ENCODE results near the gene NPAS4.

NPAS4 gene

GRCh38 chr11:66393954-66394353 is 26.9 kb upstream of the NPAS4 start:
- no peaks in the 10 kb centered on the region for H3K36me3 ChIP-seq (ENCODE audit: control insufficient read depth, insufficient read depth, low read length)
- no peak overlapping the region for H3K27ac ChIP-seq (ENCODE audit: insufficient read depth, low read depth, low read length, poor library complexity, severe bottlenecking)
- H3K4me1 ChIP-seq (ENCODE audit: control insufficient read depth, insufficient read depth, low read length): no peaks in the 10 kb centered on the region
- no peak overlapping the region for H3K4me3 ChIP-seq (ENCODE audit: insufficient read depth, low read depth, low read length)
- H3K27me3 ChIP-seq (ENCODE audit: control insufficient read depth, insufficient read depth, low read length, poor library complexity, severe bottlenecking): no peaks in the 10 kb centered on the region
- no peaks in the 10 kb centered on the region for H3K9me3 ChIP-seq (ENCODE audit: control insufficient read depth, low read length)
- 81 to 93% methylated on average over 2 to 3 of the region's 3 CpGs for WGBS, 2 experiments

GRCh38 chr11:66407651-66408050 is 13.2 kb upstream of the NPAS4 start:
- peaks cover 11% of the 10 kb centered on the region for H3K27me3 ChIP-seq (ENCODE audit: control insufficient read depth, insufficient read depth, low read length, poor library complexity, severe bottlenecking)
- no peaks in the 10 kb centered on the region for H3K36me3 ChIP-seq (ENCODE audit: control insufficient read depth, insufficient read depth, low read length)

GRCh38 chr11:66408488-66409214 is 12.2 kb upstream of the NPAS4 start:
- WGBS, 2 experiments: 0 to 1% methylated on average over 62 to 63 of the region's 63 CpGs
- Histone ChIP-seq H3K27me3 (ENCODE audit: control insufficient read depth, insufficient read depth, low read length, poor library complexity, severe bottlenecking) (peaks cover 5% of the 10 kb centered on the region), H3K9me3 (ENCODE audit: control insufficient read depth, low read length) (no peaks in the 10 kb centered on the region), H3K27ac (ENCODE audit: insufficient read depth, low read depth, low read length, poor library complexity, severe bottlenecking) (peak overlapping the region; percentile 76), H3K36me3 (ENCODE audit: control insufficient read depth, insufficient read depth, low read length) (no peaks in the 10 kb centered on the region), H3K4me3 (ENCODE audit: insufficient read depth, low read depth, low read length) (peak overlapping the region; percentile 43), H3K4me1 (ENCODE audit: control insufficient read depth, insufficient read depth, low read length) (peaks cover 27% of the 10 kb centered on the region)

More at GRCh38 chr11:66407651-66408050, 13.2 kb upstream of the NPAS4 start:
- no peaks in the 10 kb centered on the region for H3K9me3 ChIP-seq (ENCODE audit: control insufficient read depth, low read length)
- no peak overlapping the region for H3K4me3 ChIP-seq (ENCODE audit: insufficient read depth, low read depth, low read length)
- 73 to 83% methylated on average over 4 to 5 of the region's 5 CpGs for WGBS, 2 experiments
- peaks cover 24% of the 10 kb centered on the region for H3K4me1 ChIP-seq (ENCODE audit: control insufficient read depth, insufficient read depth, low read length)
- no peak overlapping the region for H3K27ac ChIP-seq (ENCODE audit: insufficient read depth, low read depth, low read length, poor library complexity, severe bottlenecking)

- Histone ChIP-seq H3K4me3 (ENCODE audit: insufficient read depth, low read depth, low read length) (peak overlapping the region; percentile 43), H3K27me3 (ENCODE audit: control insufficient read depth, insufficient read depth, low read length, poor library complexity, severe bottlenecking) (peaks cover 5% of the 10 kb centered on the region), H3K4me1 (ENCODE audit: control insufficient read depth, insufficient read depth, low read length) (peaks cover 29% of the 10 kb centered on the region), H3K36me3 (ENCODE audit: control insufficient read depth, insufficient read depth, low read length) (no peaks in the 10 kb centered on the region), H3K27ac (ENCODE audit: insufficient read depth, low read depth, low read length, poor library complexity, severe bottlenecking) (peak overlapping the region; percentile 41), H3K9me3 (ENCODE audit: control insufficient read depth, low read length) (no peaks in the 10 kb centered on the region)
- 23 to 41% methylated on average over 10 to 15 of the region's 15 CpGs for WGBS, 2 experiments
These were observed 11.6 kb upstream of the NPAS4 start for GRCh38 chr11:66409226-66409625.

GRCh38 chr11:66410191-66410590 is 10.6 kb upstream of the NPAS4 start:
- peaks cover 29% of the 10 kb centered on the region for H3K4me1 ChIP-seq (ENCODE audit: control insufficient read depth, insufficient read depth, low read length)
- no peaks in the 10 kb centered on the region for H3K9me3 ChIP-seq (ENCODE audit: control insufficient read depth, low read length)
- H3K4me3 ChIP-seq (ENCODE audit: insufficient read depth, low read depth, low read length): no peak overlapping the region
- H3K27ac ChIP-seq (ENCODE audit: insufficient read depth, low read depth, low read length, poor library complexity, severe bottlenecking): no peak overlapping the region
- WGBS, 2 experiments: 95 to 96% methylated on average over 12 of the region's 12 CpGs
- H3K27me3 ChIP-seq (ENCODE audit: control insufficient read depth, insufficient read depth, low read length, poor library complexity, severe bottlenecking): peaks cover 5% of the 10 kb centered on the region
- no peaks in the 10 kb centered on the region for H3K36me3 ChIP-seq (ENCODE audit: control insufficient read depth, insufficient read depth, low read length)

GRCh38 chr11:66411323-66411722 is 9.5 kb upstream of the NPAS4 start:
- H3K27me3 ChIP-seq (ENCODE audit: control insufficient read depth, insufficient read depth, low read length, poor library complexity, severe bottlenecking): peaks cover 5% of the 10 kb centered on the region
- H3K9me3 ChIP-seq (ENCODE audit: control insufficient read depth, low read length): no peaks in the 10 kb centered on the region
- WGBS, 2 experiments: 87 to 89% methylated on average over 4 of the region's 4 CpGs
- H3K4me1 ChIP-seq (ENCODE audit: control insufficient read depth, insufficient read depth, low read length): peaks cover 29% of the 10 kb centered on the region
- no peak overlapping the region for H3K27ac ChIP-seq (ENCODE audit: insufficient read depth, low read depth, low read length, poor library complexity, severe bottlenecking)
- no peaks in the 10 kb centered on the region for H3K36me3 ChIP-seq (ENCODE audit: control insufficient read depth, insufficient read depth, low read length)
- H3K4me3 ChIP-seq (ENCODE audit: insufficient read depth, low read depth, low read length): no peak overlapping the region

- Histone ChIP-seq H3K36me3 (ENCODE audit: control insufficient read depth, insufficient read depth, low read length) (no peaks in the 10 kb centered on the region), H3K9me3 (ENCODE audit: control insufficient read depth, low read length) (no peaks in the 10 kb centered on the region), H3K4me1 (ENCODE audit: control insufficient read depth, insufficient read depth, low read length) (peaks cover 29% of the 10 kb centered on the region), H3K27ac (ENCODE audit: insufficient read depth, low read depth, low read length, poor library complexity, severe bottlenecking) (no peak overlapping the region), H3K27me3 (ENCODE audit: control insufficient read depth, insufficient read depth, low read length, poor library complexity, severe bottlenecking) (peaks cover 5% of the 10 kb centered on the region), H3K4me3 (ENCODE audit: insufficient read depth, low read depth, low read length) (no peak overlapping the region)
- 82 to 86% methylated on average over 7 of the region's 7 CpGs for WGBS, 2 experiments
These were observed 8.7 kb upstream of the NPAS4 start for GRCh38 chr11:66412110-66412509.

- no peak overlapping the region for H3K27ac ChIP-seq (ENCODE audit: insufficient read depth, low read depth, low read length, poor library complexity, severe bottlenecking)
- no peak overlapping the region for H3K4me3 ChIP-seq (ENCODE audit: insufficient read depth, low read depth, low read length)
- 93% methylated on average over 6 of the region's 6 CpGs for WGBS, 2 experiments
- H3K36me3 ChIP-seq (ENCODE audit: control insufficient read depth, insufficient read depth, low read length): no peaks in the 10 kb centered on the region
- H3K4me1 ChIP-seq (ENCODE audit: control insufficient read depth, insufficient read depth, low read length): peaks cover 35% of the 10 kb centered on the region
- H3K27me3 ChIP-seq (ENCODE audit: control insufficient read depth, insufficient read depth, low read length, poor library complexity, severe bottlenecking): no peaks in the 10 kb centered on the region
- no peaks in the 10 kb centered on the region for H3K9me3 ChIP-seq (ENCODE audit: control insufficient read depth, low read length)
These were observed 7.7 kb upstream of the NPAS4 start for GRCh38 chr11:66413167-66413566.

- 56 to 62% methylated on average over 12 of the region's 12 CpGs for WGBS, 2 experiments
- Histone ChIP-seq H3K36me3 (ENCODE audit: control insufficient read depth, insufficient read depth, low read length) (no peaks in the 10 kb centered on the region), H3K9me3 (ENCODE audit: control insufficient read depth, low read length) (no peaks in the 10 kb centered on the region), H3K4me3 (ENCODE audit: insufficient read depth, low read depth, low read length) (no peak overlapping the region), H3K27ac (ENCODE audit: insufficient read depth, low read depth, low read length, poor library complexity, severe bottlenecking) (no peak overlapping the region), H3K27me3 (ENCODE audit: control insufficient read depth, insufficient read depth, low read length, poor library complexity, severe bottlenecking) (peaks cover 11% of the 10 kb centered on the region), H3K4me1 (ENCODE audit: control insufficient read depth, insufficient read depth, low read length) (peaks cover 40% of the 10 kb centered on the region)
These were observed 6.5 kb upstream of the NPAS4 start for GRCh38 chr11:66414120-66414934.

GRCh38 chr11:66415423-66415822 is 5.4 kb upstream of the NPAS4 start:
- no peak overlapping the region for H3K27ac ChIP-seq (ENCODE audit: insufficient read depth, low read depth, low read length, poor library complexity, severe bottlenecking)
- 87 to 95% methylated on average over 2 of the region's 2 CpGs for WGBS, 2 experiments
- peaks cover 40% of the 10 kb centered on the region for H3K4me1 ChIP-seq (ENCODE audit: control insufficient read depth, insufficient read depth, low read length)
- no peaks in the 10 kb centered on the region for H3K36me3 ChIP-seq (ENCODE audit: control insufficient read depth, insufficient read depth, low read length)
- H3K4me3 ChIP-seq (ENCODE audit: insufficient read depth, low read depth, low read length): no peak overlapping the region
- H3K27me3 ChIP-seq (ENCODE audit: control insufficient read depth, insufficient read depth, low read length, poor library complexity, severe bottlenecking): peaks cover 22% of the 10 kb centered on the region
- no peaks in the 10 kb centered on the region for H3K9me3 ChIP-seq (ENCODE audit: control insufficient read depth, low read length)
